ENCODE results near the gene ZAP70. TPM values are rescaled to one million over a fixed set of nuclear protein-coding genes. Genes with fewer than 3 reads are reported as not detected.

The ZAP70 gene
- polyA plus RNA-seq, 2 of the 4 experiments (the other 2 are of a cell fraction): 0.10 TPM; not detected in 1

GRCh38 chr2:97698530-97698929 lies 14.8 kb upstream of the ZAP70 start:
- no peak for ATAC-seq
- ChIA-PET POLR2A (interaction anchor here (3.0 kb wide), 1 partner anchor 108 kb away, joined by 16 read pairs; no protein-coding TSS in a partner anchor), CTCF (interaction anchor here (1.0 to 8.6 kb wide), 13 partner anchors 13 to 1633 kb away, joined by 3 to 133 read pairs (median 11); partner anchors contain the start of genes ACTR1B and ZAP70)
- TF ChIP-seq CHD4 (IDR thresholded peaks at IDR 0.05; ENCODE audit: borderline replicate concordance) (no peak), NFE2L2 (conservative IDR thresholded peaks at IDR 0.05; ENCODE audit: low read length) (no peak)
- TF ChIP-seq, protein P1, sequence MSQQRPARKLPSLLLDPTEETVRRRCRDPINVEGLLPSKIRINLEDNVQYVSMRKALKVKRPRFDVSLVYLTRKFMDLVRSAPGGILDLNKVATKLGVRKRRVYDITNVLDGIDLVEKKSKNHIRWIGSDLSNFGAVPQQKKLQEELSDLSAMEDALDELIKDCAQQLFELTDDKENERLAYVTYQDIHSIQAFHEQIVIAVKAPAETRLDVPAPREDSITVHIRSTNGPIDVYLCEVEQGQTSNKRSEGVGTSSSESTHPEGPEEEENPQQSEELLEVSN (IDR thresholded peaks at IDR 0.05; ENCODE audit: borderline replicate concordance, low read depth): no peak
- Histone ChIP-seq H3K27ac (no peak overlapping the region), H3K4me3 (no peak overlapping the region), H3K4me2 (no peak overlapping the region), H3K4me1 (no peaks in the 10 kb centered on the region), H3K9me3 (peaks cover 2% of the 10 kb centered on the region; the same call in 1 of the 3 replicates)
- no peak for FAIRE-seq
- no peak for DNase-seq (ENCODE audit: low read depth in 1 of 2, low spot score in 1 of 2)
- 54% methylated on average over 4 of the region's 4 CpGs for WGBS (ENCODE audit: missing lambda C conversion rate)

DNA sequence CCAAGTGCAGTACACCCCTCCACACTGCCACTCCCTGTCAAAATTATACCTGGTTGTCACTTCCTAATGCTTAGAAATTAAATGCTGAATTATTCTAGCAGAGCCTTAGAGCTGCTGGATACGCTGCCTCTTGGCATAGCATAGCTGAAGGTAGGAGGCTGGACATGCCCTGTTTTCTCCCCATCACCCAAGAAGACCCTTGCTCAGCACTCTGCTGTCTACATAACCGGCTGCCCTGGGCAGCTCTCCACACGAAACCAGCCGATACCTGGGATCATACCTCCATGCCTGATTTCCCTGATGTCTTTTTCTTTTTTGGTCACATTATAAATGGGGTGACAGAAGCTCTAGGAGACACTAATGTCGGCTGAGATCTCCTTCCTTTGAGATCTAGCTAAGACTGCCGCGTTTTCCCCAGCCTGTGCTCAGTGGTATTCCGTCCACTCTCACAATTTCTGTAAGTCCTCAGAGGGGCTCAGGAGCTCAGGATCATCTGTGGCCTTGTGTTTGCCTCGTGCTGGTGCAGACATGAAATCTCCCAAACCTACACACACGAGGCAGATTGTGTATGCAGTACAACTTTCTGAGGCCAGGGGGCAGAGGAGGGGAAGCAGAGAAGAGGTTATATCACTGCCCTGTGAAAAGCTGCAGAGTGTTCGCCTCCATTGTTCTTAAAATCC lies 13.5 kb upstream of the ZAP70 start:
- ATAC-seq (peak; percentile 87 to 93), FAIRE-seq (no peak), DNase-seq (ENCODE audit: low read depth in 1 of 2, low spot score in 1 of 2) (peak; percentile 26 to 60)
- Histone ChIP-seq H3K9me3 (no peaks in the 10 kb centered on the region), H3K4me2 (no peak overlapping the region), H3K27ac (no peak overlapping the region), H3K4me1 (no peaks in the 10 kb centered on the region), H3K4me3 (no peak overlapping the region)
- POLR2A ChIA-PET: interaction anchor here (3.0 kb wide), 1 partner anchor 109 kb away, joined by 16 read pairs; no protein-coding TSS in a partner anchor
- 26% methylated on average over 11 of the region's 11 CpGs for WGBS (ENCODE audit: missing lambda C conversion rate)
- CTCF ChIA-PET: interaction anchor here (0.6 to 8.6 kb wide), 30 partner anchors 11 to 1632 kb away, joined by 3 to 133 read pairs (median 4); partner anchors contain the start of genes ACTR1B, C2orf92 and ZAP70
- no peak for TF ChIP-seq PBX3 (IDR thresholded peaks at IDR 0.05)
- TF ChIP-seq, protein P1 (IDR thresholded peaks at IDR 0.05; ENCODE audit: borderline replicate concordance, low read depth): peak; percentile 40; the same call in 1 of the 2 replicates
- TF ChIP-seq, protein P2, sequence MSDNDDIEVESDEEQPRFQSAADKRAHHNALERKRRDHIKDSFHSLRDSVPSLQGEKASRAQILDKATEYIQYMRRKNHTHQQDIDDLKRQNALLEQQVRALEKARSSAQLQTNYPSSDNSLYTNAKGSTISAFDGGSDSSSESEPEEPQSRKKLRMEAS (IDR thresholded peaks at IDR 0.05): peak; percentile 82
- peak; percentile 46 for TF ChIP-seq CTCF (IDR thresholded peaks at IDR 0.05)
- no peak for TF ChIP-seq HEYL (CRISPR knock-in tag; IDR thresholded peaks at IDR 0.05)
- TF ChIP-seq SMC3 (IDR thresholded peaks at IDR 0.05): peak; percentile 51
- peak; percentile 29 to 54; a peak in 4 of 5 replicates for TF ChIP-seq RAD21 (conservative IDR thresholded peaks at IDR 0.05 in 1 of 2, IDR thresholded peaks at IDR 0.05 in 1 of 2)

DNA sequence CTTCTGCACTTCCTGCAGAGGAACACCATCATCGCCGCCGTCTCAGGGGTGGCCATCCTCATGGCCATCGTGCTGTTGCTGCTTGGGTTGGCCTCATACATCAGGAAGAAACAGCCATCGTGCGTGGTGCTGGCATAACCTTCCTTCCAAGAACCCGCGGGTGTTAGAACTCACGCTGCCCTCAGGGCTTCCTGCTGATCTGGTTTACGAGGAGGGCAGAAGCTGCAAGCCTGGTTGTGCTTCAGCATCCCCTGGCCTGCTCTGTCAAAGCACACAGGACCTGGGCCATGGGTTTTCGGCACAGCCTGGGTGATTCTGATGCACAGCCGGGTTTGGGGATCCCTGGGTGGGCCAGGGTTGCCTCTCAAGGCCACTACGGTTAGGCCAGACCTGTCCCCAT lies 12.2 kb upstream of the ZAP70 start:
- TF ChIP-seq, protein P3, sequence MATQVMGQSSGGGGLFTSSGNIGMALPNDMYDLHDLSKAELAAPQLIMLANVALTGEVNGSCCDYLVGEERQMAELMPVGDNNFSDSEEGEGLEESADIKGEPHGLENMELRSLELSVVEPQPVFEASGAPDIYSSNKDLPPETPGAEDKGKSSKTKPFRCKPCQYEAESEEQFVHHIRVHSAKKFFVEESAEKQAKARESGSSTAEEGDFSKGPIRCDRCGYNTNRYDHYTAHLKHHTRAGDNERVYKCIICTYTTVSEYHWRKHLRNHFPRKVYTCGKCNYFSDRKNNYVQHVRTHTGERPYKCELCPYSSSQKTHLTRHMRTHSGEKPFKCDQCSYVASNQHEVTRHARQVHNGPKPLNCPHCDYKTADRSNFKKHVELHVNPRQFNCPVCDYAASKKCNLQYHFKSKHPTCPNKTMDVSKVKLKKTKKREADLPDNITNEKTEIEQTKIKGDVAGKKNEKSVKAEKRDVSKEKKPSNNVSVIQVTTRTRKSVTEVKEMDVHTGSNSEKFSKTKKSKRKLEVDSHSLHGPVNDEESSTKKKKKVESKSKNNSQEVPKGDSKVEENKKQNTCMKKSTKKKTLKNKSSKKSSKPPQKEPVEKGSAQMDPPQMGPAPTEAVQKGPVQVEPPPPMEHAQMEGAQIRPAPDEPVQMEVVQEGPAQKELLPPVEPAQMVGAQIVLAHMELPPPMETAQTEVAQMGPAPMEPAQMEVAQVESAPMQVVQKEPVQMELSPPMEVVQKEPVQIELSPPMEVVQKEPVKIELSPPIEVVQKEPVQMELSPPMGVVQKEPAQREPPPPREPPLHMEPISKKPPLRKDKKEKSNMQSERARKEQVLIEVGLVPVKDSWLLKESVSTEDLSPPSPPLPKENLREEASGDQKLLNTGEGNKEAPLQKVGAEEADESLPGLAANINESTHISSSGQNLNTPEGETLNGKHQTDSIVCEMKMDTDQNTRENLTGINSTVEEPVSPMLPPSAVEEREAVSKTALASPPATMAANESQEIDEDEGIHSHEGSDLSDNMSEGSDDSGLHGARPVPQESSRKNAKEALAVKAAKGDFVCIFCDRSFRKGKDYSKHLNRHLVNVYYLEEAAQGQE (IDR thresholded peaks at IDR 0.05): no peak
- TF ChIP-seq GATA3 (IDR thresholded peaks at IDR 0.05; ENCODE audit: borderline replicate concordance): no peak
- TF ChIP-seq CBX2 (IDR thresholded peaks at IDR 0.05; ENCODE audit: borderline replicate concordance, low read depth): no peak
- TF ChIP-seq ESRRA (IDR thresholded peaks at IDR 0.05; ENCODE audit: borderline replicate concordance, low read length): no peak
- TF ChIP-seq, protein P4, sequence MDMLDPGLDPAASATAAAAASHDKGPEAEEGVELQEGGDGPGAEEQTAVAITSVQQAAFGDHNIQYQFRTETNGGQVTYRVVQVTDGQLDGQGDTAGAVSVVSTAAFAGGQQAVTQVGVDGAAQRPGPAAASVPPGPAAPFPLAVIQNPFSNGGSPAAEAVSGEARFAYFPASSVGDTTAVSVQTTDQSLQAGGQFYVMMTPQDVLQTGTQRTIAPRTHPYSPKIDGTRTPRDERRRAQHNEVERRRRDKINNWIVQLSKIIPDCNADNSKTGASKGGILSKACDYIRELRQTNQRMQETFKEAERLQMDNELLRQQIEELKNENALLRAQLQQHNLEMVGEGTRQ (IDR thresholded peaks at IDR 0.05): no peak
- no peak for TF ChIP-seq RAD21 (conservative IDR thresholded peaks at IDR 0.05 in 1 of 2, IDR thresholded peaks at IDR 0.05 in 1 of 2)
- TF ChIP-seq ELK1 (IDR thresholded peaks at IDR 0.05; ENCODE audit: low read depth, low read length): no peak
- no peak for TF ChIP-seq TFCP2L1 (CRISPR knock-in tag; IDR thresholded peaks at IDR 0.05)
- 39% methylated on average over 8 of the region's 13 CpGs for WGBS (ENCODE audit: missing lambda C conversion rate)
- ATAC-seq: no peak
- Histone ChIP-seq H3K4me1 (no peaks in the 10 kb centered on the region), H3K27ac (no peak overlapping the region), H3K9me3 (no peaks in the 10 kb centered on the region), H3K4me2 (no peak overlapping the region), H3K4me3 (no peak overlapping the region)
- DNase-seq (ENCODE audit: low read depth in 1 of 2, low spot score in 1 of 2): no peak
- ChIA-PET CTCF (interaction anchor here (1.1 to 8.6 kb wide), 9 partner anchors 10 to 691 kb away, joined by 3 to 133 read pairs (median 13); partner anchors contain the start of genes ACTR1B and ZAP70), POLR2A (no interaction called here)
- no peak for FAIRE-seq

All from A549 (cell line).